ENCODE data around the gene KIFC1.

GRCh38 chr6:33428224-33428965, 36.8 kb downstream of the KIFC1 start:
- TF ChIP-seq POLR2A (IDR thresholded peaks at IDR 0.05; ENCODE audit: low read depth, low read length), result no peak
- no peak for TF ChIP-seq TAF1 (IDR thresholded peaks at IDR 0.05; ENCODE audit: borderline replicate concordance, low read depth, low read length)
- no peak for TF ChIP-seq POLR2AphosphoS5 (IDR thresholded peaks at IDR 0.05; ENCODE audit: low read depth, low read length)
